GM19468 (cell line): ENCODE results near the gene MCCD1.
A peak's percentile ranks its signal among the peaks of the same experiment; 100 is the strongest.

Source experiments
- ATAC-seq: cut with Tn5 transposase; IDR thresholded peaks from one replicate; pipeline ENCODE4 v1.9.1; 2021; ENCODE audit warnings: mild to moderate bottlenecking, moderate library complexity, moderate number of reproducible peaks; ENCODE audit not compliant: unreplicated experiment; ENCODE audit errors: extremely low read depth

Gene MCCD1

DNA sequence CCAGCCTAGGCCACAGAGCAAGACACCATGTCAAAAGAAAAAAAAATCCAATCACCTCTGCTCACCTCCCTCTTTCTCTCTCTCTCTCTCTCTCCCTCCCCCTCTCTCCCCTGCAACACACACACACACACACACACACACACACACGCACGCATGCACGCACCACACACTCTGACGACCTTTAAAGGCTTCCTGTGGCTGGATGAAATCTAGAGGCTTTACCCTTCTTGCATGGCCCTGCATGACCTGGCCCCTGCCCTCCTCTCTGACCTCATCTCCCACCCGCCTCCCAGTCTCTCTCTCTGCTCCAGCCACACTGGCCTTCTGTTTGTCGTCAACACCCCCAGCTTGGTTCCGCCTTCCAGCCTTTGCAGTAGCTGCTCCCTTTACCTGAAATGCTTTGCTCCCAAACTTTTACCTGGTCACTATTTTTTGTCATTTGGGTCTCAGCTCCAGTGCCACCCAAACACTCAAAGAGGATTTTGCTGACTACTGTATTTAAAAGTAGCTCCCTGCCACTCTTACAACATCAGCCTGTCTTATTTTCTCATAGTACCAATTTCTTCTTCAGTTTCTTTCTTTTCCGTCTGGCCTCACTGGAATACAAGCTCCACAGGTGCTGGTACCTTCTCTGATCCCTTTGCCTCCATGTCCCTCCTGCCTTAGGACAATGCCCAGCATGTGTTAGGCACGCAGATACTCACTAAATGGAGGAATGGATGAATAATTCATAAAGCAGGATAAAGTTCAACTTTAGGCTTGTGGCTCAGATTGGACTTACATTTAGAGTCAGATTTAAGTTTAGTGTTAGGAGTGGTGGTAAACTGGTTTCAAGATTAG, 39.0 kb downstream of the MCCD1 start:
- no peak for ATAC-seq

DNA sequence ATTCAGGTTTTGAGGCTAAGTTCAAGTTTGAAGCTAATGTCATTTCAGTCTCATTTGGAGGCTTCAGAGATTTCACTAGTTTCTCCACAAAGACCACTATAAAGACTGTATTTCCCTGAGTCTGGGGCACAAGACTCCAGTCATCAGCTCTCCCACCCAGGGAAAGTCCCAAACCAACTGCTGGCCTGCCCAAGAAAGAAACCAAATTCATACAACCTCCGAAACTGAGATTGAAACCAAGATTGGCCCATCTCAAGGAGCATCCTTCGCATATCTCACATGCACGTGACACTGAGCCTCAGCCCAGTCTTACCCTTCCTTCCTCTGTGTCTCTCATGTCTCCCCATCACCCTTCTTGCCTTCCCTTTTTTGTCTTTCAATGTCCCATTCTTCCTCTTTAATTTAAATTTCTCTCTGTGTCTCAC, 39.8 kb downstream of the MCCD1 start:
- peak; percentile 67 for ATAC-seq

DNA sequence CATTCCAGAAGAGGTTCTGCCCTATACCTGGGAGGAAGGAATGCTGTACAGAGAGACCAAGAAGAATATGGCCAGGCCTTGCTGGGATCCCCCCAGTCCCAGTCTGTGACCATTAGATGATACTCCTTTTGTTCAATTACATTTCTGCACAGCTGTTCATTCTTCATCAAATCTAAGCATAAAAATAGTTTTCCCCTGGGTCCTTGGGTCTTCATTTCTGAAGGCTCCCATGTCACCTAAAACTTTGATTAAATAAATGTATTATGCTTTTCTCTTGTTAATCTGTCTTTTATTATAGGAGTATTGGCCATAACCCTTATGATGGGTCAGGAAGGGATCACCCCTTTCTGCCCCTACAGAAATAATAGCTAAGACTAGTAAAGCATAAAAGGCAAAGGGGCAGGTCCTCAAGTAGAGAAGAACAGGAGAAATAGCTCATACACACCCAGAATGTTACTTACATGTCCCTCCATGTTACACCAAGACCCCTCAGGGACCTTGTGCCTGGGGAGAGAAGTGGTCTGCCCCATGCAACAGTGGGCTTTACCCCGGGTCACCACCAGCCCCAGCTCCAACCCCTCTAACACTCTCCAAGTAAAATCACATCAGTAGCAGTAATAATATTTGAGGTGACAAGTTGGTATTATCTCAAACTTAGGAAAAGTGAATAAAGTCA, 41.2 kb downstream of the MCCD1 start:
- ATAC-seq: no peak

DNA sequence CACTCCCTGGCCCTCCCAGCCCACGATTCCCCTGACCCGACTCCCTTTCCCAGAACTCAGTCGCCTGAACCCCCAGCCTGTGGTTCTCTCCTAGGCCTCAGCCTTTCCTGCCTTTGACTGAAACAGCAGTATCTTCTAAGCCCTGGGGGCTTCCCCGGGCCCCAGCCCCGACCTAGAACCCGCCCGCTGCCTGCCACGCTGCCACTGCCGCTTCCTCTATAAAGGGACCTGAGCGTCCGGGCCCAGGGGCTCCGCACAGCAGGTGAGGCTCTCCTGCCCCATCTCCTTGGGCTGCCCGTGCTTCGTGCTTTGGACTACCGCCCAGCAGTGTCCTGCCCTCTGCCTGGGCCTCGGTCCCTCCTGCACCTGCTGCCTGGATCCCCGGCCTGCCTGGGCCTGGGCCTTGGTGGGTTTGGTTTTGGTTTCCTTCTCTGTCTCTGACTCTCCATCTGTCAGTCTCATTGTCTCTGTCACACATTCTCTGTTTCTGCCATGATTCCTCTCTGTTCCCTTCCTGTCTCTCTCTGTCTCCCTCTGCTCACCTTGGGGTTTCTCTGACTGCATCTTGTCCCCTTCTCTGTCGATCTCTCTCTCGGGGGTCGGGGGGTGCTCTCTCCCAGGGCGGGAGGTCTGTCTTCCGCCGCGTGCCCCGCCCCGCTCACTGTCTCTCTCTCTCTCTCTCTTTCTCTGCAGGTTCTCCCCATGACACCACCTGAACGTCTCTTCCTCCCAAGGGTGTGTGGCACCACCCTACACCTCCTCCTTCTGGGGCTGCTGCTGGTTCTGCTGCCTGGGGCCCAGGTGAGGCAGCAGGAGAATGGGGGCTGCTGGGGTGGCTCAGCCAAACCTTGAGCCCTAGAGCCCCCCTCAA, 43.5 kb downstream of the MCCD1 start, which contains the start of gene LTA:
Gene LTA (plus strand): TSS at position 249 of the 871 bp plus-strand sequence. CDS start 454 bp downstream, at position 703.
- no peak for ATAC-seq

DNA sequence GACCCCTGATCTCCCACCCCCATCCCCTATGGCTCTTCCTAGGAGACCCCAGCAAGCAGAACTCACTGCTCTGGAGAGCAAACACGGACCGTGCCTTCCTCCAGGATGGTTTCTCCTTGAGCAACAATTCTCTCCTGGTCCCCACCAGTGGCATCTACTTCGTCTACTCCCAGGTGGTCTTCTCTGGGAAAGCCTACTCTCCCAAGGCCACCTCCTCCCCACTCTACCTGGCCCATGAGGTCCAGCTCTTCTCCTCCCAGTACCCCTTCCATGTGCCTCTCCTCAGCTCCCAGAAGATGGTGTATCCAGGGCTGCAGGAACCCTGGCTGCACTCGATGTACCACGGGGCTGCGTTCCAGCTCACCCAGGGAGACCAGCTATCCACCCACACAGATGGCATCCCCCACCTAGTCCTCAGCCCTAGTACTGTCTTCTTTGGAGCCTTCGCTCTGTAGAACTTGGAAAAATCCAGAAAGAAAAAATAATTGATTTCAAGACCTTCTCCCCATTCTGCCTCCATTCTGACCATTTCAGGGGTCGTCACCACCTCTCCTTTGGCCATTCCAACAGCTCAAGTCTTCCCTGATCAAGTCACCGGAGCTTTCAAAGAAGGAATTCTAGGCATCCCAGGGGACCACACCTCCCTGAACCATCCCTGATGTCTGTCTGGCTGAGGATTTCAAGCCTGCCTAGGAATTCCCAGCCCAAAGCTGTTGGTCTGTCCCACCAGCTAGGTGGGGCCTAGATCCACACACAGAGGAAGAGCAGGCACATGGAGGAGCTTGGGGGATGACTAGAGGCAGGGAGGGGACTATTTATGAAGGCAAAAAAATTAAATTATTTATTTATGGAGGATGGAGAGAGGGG, 44.7 kb downstream of the MCCD1 start:
- ATAC-seq: no peak

DNA sequence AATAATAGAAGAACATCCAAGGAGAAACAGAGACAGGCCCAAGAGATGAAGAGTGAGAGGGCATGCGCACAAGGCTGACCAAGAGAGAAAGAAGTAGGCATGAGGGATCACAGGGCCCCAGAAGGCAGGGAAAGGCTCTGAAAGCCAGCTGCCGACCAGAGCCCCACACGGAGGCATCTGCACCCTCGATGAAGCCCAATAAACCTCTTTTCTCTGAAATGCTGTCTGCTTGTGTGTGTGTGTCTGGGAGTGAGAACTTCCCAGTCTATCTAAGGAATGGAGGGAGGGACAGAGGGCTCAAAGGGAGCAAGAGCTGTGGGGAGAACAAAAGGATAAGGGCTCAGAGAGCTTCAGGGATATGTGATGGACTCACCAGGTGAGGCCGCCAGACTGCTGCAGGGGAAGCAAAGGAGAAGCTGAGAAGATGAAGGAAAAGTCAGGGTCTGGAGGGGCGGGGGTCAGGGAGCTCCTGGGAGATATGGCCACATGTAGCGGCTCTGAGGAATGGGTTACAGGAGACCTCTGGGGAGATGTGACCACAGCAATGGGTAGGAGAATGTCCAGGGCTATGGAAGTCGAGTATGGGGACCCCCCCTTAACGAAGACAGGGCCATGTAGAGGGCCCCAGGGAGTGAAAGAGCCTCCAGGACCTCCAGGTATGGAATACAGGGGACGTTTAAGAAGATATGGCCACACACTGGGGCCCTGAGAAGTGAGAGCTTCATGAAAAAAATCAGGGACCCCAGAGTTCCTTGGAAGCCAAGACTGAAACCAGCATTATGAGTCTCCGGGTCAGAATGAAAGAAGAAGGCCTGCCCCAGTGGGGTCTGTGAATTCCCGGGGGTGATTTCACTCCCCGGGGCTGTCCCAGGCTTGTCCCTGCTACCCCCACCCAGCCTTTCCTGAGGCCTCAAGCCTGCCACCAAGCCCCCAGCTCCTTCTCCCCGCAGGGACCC, 45.6 kb downstream of the MCCD1 start:
- no peak for ATAC-seq

DNA sequence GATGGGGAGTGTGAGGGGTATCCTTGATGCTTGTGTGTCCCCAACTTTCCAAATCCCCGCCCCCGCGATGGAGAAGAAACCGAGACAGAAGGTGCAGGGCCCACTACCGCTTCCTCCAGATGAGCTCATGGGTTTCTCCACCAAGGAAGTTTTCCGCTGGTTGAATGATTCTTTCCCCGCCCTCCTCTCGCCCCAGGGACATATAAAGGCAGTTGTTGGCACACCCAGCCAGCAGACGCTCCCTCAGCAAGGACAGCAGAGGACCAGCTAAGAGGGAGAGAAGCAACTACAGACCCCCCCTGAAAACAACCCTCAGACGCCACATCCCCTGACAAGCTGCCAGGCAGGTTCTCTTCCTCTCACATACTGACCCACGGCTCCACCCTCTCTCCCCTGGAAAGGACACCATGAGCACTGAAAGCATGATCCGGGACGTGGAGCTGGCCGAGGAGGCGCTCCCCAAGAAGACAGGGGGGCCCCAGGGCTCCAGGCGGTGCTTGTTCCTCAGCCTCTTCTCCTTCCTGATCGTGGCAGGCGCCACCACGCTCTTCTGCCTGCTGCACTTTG, 46.7 kb downstream of the MCCD1 start, which contains the start of gene TNF:
Gene TNF (plus strand): TSS at position 231 of the 567 bp plus-strand sequence. CDS start 177 bp downstream, at position 408.
- no peak for ATAC-seq

DNA sequence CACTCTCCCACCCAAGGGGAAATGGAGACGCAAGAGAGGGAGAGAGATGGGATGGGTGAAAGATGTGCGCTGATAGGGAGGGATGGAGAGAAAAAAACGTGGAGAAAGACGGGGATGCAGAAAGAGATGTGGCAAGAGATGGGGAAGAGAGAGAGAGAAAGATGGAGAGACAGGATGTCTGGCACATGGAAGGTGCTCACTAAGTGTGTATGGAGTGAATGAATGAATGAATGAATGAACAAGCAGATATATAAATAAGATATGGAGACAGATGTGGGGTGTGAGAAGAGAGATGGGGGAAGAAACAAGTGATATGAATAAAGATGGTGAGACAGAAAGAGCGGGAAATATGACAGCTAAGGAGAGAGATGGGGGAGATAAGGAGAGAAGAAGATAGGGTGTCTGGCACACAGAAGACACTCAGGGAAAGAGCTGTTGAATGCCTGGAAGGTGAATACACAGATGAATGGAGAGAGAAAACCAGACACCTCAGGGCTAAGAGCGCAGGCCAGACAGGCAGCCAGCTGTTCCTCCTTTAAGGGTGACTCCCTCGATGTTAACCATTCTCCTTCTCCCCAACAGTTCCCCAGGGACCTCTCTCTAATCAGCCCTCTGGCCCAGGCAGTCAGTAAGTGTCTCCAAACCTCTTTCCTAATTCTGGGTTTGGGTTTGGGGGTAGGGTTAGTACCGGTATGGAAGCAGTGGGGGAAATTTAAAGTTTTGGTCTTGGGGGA, 47.4 kb downstream of the MCCD1 start:
- ATAC-seq: no peak

DNA sequence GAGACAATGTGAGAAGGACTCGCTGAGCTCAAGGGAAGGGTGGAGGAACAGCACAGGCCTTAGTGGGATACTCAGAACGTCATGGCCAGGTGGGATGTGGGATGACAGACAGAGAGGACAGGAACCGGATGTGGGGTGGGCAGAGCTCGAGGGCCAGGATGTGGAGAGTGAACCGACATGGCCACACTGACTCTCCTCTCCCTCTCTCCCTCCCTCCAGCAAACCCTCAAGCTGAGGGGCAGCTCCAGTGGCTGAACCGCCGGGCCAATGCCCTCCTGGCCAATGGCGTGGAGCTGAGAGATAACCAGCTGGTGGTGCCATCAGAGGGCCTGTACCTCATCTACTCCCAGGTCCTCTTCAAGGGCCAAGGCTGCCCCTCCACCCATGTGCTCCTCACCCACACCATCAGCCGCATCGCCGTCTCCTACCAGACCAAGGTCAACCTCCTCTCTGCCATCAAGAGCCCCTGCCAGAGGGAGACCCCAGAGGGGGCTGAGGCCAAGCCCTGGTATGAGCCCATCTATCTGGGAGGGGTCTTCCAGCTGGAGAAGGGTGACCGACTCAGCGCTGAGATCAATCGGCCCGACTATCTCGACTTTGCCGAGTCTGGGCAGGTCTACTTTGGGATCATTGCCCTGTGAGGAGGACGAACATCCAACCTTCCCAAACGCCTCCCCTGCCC, 48.3 kb downstream of the MCCD1 start:
- ATAC-seq: no peak

DNA sequence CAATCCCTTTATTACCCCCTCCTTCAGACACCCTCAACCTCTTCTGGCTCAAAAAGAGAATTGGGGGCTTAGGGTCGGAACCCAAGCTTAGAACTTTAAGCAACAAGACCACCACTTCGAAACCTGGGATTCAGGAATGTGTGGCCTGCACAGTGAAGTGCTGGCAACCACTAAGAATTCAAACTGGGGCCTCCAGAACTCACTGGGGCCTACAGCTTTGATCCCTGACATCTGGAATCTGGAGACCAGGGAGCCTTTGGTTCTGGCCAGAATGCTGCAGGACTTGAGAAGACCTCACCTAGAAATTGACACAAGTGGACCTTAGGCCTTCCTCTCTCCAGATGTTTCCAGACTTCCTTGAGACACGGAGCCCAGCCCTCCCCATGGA, 48.8 kb downstream of the MCCD1 start:
- no peak for ATAC-seq

DNA sequence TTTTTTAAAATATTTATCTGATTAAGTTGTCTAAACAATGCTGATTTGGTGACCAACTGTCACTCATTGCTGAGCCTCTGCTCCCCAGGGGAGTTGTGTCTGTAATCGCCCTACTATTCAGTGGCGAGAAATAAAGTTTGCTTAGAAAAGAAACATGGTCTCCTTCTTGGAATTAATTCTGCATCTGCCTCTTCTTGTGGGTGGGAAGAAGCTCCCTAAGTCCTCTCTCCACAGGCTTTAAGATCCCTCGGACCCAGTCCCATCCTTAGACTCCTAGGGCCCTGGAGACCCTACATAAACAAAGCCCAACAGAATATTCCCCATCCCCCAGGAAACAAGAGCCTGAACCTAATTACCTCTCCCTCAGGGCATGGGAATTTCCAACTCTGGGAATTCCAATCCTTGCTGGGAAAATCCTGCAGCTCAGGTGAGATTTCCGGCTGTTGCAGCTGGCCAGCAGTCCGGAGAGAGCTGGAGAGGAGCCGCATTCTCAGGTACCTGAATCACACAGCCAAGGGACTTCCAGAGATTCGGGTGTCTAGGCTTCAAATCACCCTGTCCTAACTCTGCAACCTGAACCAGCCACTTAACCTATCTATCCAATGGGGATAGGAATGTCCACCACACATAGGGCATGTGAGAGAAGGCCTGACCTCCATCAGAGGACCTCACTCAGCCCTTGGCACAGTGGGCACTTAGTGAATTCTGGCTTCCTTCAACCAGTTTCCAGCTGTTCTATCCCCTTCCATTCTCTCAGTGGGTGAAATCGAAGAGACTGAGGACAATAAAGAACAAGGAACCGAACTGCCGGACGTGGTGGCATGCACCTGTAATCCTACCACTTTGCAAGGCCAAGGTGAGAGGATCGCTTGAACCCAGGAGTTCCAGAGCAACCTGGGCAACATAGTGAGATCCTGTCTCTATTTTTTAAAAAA, 49.7 kb downstream of the MCCD1 start:
- ATAC-seq: no peak

DNA sequence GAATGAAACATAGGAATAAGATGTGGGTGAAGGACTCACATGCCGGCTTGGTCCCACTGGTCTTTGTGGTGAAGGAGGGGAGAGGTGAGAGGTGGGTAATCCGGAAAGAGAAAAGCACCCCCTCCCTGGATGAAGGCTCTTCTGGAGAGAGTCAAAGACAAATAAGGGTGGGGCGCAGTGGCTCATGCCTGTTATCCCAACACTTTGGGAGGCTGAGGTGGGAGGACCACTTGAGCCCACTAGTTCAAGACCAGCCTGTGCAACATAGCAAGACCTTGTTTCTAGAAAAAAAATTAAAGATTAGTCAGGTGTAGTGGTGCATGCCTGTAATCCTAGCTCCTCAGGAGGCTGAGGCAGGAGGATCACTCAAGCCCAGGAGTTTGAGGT, 50.4 kb downstream of the MCCD1 start:
- ATAC-seq: no peak
